Effector CD8-positive, alpha-beta T cell (primary cell): Measurements from ENCODE around the gene ERBB3.
A peak's percentile ranks its signal among the peaks of the same experiment; 100 is the strongest.
"Not testable (repeated sequence)": the region's sequence is repeated elsewhere in the genome, so short reads cannot be mapped to it uniquely, and the experiment has no call there.

Source experiments
- DNase-seq: peaks from one replicate; lab custom pipeline; 2025; lab: John Stamatoyannopoulos, UW

ERBB3 gene

GRCh38 chr12:56110571-56110970, 30.6 kb downstream of the ERBB3 start:
- DNase-seq: no peak

- no peak for DNase-seq
These were observed 34.1 kb downstream of the ERBB3 start for GRCh38 chr12:56114084-56114483.

GRCh38 chr12:56115329-56115728, 35.4 kb downstream of the ERBB3 start:
- no peak for DNase-seq

GRCh38 chr12:56116267-56117081, 36.5 kb downstream of the ERBB3 start, which contains the start of gene RPL41:
TSS of gene RPL41 (plus strand) at chr12:56116633.
- DNase-seq: peak; percentile 90

- DNase-seq: not testable (repeated sequence)
These were observed 37.2 kb downstream of the ERBB3 start for GRCh38 chr12:56117082-56117706.

- peak; percentile 95 for DNase-seq
These were observed 38.1 kb downstream of the ERBB3 start, which contains the start of gene ZC3H10 for GRCh38 chr12:56117778-56118687. TSS of gene ZC3H10 (plus strand) at chr12:56118266. CDS start at chr12:56120563, 2,297 bp downstream.

GRCh38 chr12:56118688-56119357, 38.9 kb downstream of the ERBB3 start:
- no peak for DNase-seq

- peak; percentile 39 for DNase-seq
These were observed 39.4 kb downstream of the ERBB3 start for GRCh38 chr12:56119361-56119796.

- DNase-seq: no peak
These were observed 40.3 kb downstream of the ERBB3 start for GRCh38 chr12:56120158-56120846.

- DNase-seq: no peak
These were observed 41.4 kb downstream of the ERBB3 start for GRCh38 chr12:56121204-56121870.

- DNase-seq: no peak
These were observed 42.7 kb downstream of the ERBB3 start for GRCh38 chr12:56122637-56123036.

- DNase-seq: no peak
These were observed 44.2 kb downstream of the ERBB3 start for GRCh38 chr12:56124133-56124532.

GRCh38 chr12:56126732-56127239, 46.8 kb downstream of the ERBB3 start:
- DNase-seq: no peak

- no peak for DNase-seq
These were observed 47.5 kb downstream of the ERBB3 start for GRCh38 chr12:56127485-56127887.

GRCh38 chr12:56127888-56128669, 48.1 kb downstream of the ERBB3 start, which contains the start of gene ESYT1:
TSS of gene ESYT1 (plus strand) at chr12:56128267. CDS start at chr12:56128320, 53 bp downstream.
- DNase-seq: peak; percentile 97

- no peak for DNase-seq
These were observed 48.8 kb downstream of the ERBB3 start for GRCh38 chr12:56128670-56129205.

GRCh38 chr12:56129206-56129941, 49.4 kb downstream of the ERBB3 start:
- DNase-seq: peak; percentile 44

- no peak for DNase-seq
These were observed 50.1 kb downstream of the ERBB3 start for GRCh38 chr12:56129942-56130495.
